ENCODE results near the gene NAXD. TPM values are rescaled to one million over a fixed set of nuclear protein-coding genes. Genes with fewer than 3 reads are reported as not detected.

NAXD gene
- total RNA-seq, 1 donor from 2014 or later = 21.1 TPM

- Histone ChIP-seq H3K27me3 (ENCODE audit: control insufficient read depth, insufficient read depth, low read length) (no peaks in the 10 kb centered on the region), H3K4me3 (ENCODE audit: low read depth, low read length) (no peak overlapping the region), H3K36me3 (ENCODE audit: control insufficient read depth, insufficient read depth, low read length) (peaks cover 21% of the 10 kb centered on the region)
- DNase-seq (ENCODE audit: low read depth) = no peak
- no peak for FAIRE-seq
- TF ChIP-seq CTCF (IDR thresholded peaks at IDR 0.05; ENCODE audit: insufficient read depth, low read length, severe bottlenecking) = no peak
Measured at GRCh38 chr13:110662777-110663443, 47.6 kb downstream of the NAXD start.

GRCh38 chr13:110663491-110663890 is 48.1 kb downstream of the NAXD start:
- TF ChIP-seq CTCF (IDR thresholded peaks at IDR 0.05; ENCODE audit: insufficient read depth, low read length, severe bottlenecking) = no peak
- FAIRE-seq (no peak), DNase-seq (ENCODE audit: low read depth) (no peak)
- Histone ChIP-seq H3K36me3 (ENCODE audit: control insufficient read depth, insufficient read depth, low read length) (peaks cover 21% of the 10 kb centered on the region), H3K27me3 (ENCODE audit: control insufficient read depth, insufficient read depth, low read length) (no peaks in the 10 kb centered on the region), H3K4me3 (ENCODE audit: low read depth, low read length) (no peak overlapping the region)

DNA sequence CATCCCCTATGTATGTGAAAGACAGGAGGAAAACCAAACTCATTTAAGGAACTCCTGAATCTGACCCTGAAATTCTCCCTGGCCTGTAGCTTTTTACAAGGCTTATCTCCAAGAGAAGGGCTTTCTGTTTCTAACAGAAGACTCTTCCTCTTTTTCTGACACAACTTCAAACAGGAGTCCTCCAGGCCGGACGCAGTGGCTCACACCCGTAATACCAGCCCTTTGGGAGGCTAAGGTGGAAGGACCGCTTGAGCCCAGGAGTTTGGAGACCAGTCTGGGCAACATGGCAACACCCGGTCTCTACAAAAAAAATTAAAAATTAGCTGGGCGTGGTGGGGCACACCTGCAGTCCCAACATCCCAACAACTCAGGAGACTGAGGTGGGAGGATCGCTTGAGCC is 48.7 kb downstream of the NAXD start:
- FAIRE-seq (no peak), DNase-seq (ENCODE audit: low read depth) (no peak)
- H3K4me3 ChIP-seq (ENCODE audit: low read depth, low read length) = no peak overlapping the region
- H3K27me3 ChIP-seq (ENCODE audit: control insufficient read depth, insufficient read depth, low read length) = no peaks in the 10 kb centered on the region
- no peak for TF ChIP-seq CTCF (IDR thresholded peaks at IDR 0.05; ENCODE audit: insufficient read depth, low read length, severe bottlenecking)
- peaks cover 21% of the 10 kb centered on the region for H3K36me3 ChIP-seq (ENCODE audit: control insufficient read depth, insufficient read depth, low read length)

DNA sequence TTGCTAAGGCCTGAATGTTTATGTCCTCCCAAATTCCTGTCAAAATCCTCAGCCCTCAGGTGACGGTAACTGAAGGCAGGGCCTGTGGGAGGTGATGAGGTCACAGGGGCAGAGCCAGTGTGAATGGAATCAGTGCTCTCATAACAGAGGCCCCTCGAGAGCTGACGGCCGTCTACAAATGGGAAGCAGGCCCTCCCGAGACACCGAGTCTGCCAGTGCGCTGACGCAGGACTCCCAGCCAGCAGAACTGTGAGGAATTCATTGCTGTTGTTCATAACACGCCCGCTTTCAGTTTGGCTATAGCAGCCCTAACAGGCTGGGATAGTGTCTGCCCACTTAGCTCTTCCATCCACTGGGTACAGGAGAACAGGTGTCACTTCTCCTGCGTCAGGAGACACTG is 49.3 kb downstream of the NAXD start:
- no peak for DNase-seq (ENCODE audit: low read depth)
- TF ChIP-seq CTCF (IDR thresholded peaks at IDR 0.05; ENCODE audit: insufficient read depth, low read length, severe bottlenecking) = no peak
- Histone ChIP-seq H3K36me3 (ENCODE audit: control insufficient read depth, insufficient read depth, low read length) (peaks cover 21% of the 10 kb centered on the region), H3K27me3 (ENCODE audit: control insufficient read depth, insufficient read depth, low read length) (no peaks in the 10 kb centered on the region), H3K4me3 (ENCODE audit: low read depth, low read length) (no peak overlapping the region)
- no peak for FAIRE-seq

DNA sequence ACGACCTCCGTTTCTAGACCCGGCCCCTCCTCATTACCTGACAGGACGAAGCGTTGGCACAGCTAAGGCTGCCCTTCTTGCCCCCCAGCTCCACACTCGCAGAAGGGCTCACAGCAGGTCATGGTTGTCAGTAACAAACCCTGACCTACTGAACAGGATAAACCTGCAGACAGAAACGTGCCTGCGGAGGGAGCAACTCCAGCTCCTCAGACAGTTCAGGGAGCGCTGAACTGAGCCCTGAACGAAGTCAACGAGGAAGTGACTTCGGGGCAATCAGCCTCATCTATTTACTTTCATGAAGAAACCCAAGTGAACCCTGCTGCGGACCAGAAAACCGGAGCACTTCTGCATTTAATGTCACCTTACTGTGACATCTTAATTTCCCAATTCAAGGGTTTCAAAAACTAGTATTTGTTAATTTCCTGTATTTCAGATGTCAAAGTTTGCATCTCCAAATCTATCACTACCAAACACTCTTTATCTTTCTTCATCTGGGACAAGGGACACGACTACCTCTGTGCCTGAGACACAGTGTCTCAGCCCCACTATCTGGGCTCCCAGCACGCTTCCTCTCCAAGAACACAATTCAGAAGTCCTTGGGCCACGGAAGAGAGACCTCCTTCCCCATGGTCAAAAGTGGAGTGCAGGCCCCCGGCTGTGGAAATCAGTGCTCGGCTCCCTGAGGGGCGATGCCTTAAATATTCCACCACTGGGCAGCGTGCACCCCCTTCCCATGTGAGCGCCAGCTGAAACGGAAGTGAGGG is 50.3 kb downstream of the NAXD start:
- H3K27me3 ChIP-seq (ENCODE audit: control insufficient read depth, insufficient read depth, low read length) = no peaks in the 10 kb centered on the region
- DNase-seq (ENCODE audit: low read depth) = no peak
- FAIRE-seq = peak; percentile 32
- no peak overlapping the region for H3K4me3 ChIP-seq (ENCODE audit: low read depth, low read length)
- peaks cover 21% of the 10 kb centered on the region for H3K36me3 ChIP-seq (ENCODE audit: control insufficient read depth, insufficient read depth, low read length)
- TF ChIP-seq CTCF (IDR thresholded peaks at IDR 0.05; ENCODE audit: insufficient read depth, low read length, severe bottlenecking) = no peak

Data from bronchial epithelial cell (primary cell).